SK-N-MC (cell line): ENCODE measurements around the gene STK4.

Experiments used
- EZH2 ChIP-seq: fragments of 200-600 bp; sonication (generic); IDR thresholded peaks from one replicate; pipeline ENCODE4 v1.6.1; 2017; ENCODE audit warnings: antibody characterized with exemption
- POLR2AphosphoS5 ChIP-seq: IDR thresholded peaks from 2 replicates; pipeline ENCODE4 v1.6.1; 2012; ENCODE audit warnings: mild to moderate bottlenecking, low read depth, low read length, borderline replicate concordance

DNA sequence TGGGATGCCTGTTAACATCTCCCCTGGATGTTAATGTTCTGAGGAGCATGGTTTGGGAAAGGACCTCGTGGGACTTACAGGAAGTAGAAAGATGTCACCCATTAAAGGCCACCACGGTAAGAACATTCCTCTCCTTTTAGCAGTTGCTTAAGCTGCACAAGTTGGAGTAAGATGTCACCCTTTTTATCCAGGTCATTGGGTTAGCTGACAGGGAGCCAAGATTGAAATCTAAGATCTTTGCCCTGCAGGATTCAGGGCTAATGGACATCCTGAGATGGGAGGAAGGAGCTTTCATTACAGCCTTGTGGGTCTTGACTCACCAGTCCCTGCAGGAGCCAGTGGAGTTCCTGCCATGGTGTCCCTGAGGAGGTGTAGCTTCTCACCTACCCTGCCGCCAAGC, 34.4 kb upstream of the STK4 start:
- TF ChIP-seq EZH2 (no peak), POLR2AphosphoS5 (no peak)
